SKM-1 (cell line): ENCODE data around the gene CENATAC.
"Not testable (repeated sequence)": the region's sequence is repeated elsewhere in the genome, so short reads cannot be mapped to it uniquely, and the experiment has no call there.

Experiments used
- DNase-seq: peaks from one replicate; lab custom pipeline; 2025; ENCODE audit not compliant: unreplicated experiment; lab: John Stamatoyannopoulos, UW

The CENATAC gene

DNA sequence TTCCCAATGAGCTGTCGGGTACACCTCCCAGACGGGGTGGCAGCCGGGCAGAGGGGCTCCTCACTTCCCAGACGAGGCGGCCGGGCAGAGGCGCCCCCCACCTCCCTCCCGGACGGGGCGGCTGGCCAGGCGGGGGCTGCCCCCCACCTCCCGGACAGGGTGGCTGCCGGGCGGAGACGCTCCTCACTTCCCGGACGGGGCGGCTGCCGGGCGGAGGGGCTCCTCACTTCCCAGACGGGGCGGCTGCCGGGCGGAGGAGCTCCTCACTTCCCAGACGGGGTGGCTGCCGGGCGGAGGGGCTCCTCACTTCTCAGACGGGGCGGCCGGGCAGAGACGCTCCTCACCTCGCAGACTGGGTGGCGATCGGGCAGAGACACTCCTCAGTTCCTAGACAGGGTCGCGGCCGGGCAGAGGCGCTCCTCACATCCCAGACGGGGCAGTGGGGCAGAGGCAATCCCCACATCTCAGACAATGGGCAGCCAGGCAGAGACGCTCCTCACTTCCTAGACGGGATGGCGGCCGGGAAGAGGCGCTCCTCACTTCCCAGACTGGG is 6.4 kb upstream of the CENATAC start:
- not testable (repeated sequence) for DNase-seq

DNA sequence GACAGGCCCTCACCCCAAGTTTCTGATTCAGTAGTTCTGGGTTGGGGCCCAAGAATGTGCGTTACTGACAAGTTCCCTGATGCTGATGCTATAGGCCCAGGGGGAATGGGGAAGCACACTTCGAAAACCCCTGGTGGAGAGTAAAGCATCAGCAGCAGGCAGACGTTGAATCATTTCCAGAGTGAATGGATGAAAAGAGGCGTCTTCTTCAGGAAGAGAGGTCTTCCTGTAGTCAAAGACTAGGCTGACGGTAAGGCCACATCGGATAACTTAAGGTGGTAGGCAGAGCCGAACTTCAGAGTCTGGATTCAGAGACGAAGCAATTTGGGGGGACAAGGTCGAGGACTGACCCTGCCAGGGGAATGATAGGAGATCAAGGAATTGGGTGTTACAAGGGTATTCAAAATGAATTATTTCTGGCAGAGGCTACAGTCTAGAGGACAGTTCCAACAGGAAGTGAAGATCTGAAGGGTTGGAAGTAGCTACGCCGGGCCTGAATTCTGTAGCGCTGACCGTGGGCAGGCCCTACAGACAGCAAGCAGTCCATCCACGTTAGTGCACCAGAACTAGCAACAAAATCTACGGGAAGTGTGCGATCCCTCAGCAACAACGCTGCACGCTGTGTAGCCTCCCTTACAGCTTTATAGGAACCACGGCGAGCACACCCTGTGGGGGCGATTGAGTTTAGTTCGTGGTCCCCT is 862 bp upstream of the CENATAC start:
- DNase-seq = peak; percentile 30

DNA sequence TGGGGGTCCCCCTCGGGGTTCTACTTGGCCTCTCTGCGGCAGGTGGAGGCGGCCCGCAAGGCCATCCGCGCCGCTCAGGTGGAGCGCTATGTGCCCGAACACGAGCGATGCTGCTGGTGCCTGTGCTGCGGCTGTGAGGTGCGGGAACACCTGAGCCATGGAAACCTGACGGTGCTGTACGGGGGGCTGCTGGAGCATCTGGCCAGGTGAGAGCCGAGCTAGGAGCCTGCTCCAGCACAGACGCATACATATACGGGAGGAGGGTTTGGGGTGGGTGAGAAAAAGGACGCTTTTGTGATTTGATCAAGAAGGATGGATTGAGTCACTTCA is 415 bp downstream of the CENATAC start:
- DNase-seq = no peak

DNA sequence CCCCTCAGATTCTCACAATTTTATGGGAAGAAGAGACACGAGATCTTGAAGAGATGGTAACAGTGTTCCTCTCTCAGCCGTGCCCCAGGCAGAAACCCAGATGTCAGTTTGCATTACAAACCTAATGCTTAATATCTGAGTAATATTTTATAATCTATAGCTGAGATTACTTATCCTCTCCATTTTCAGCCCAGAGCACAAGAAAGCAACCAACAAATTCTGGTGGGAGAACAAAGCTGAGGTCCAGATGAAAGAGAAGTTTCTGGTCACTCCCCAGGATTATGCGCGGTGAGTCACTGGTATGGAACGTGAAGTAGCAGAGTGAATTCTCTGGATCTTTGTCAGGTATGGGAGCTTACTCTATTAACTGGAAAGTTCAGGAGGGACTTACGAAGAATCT is 884 bp downstream of the CENATAC start:
- DNase-seq = no peak

DNA sequence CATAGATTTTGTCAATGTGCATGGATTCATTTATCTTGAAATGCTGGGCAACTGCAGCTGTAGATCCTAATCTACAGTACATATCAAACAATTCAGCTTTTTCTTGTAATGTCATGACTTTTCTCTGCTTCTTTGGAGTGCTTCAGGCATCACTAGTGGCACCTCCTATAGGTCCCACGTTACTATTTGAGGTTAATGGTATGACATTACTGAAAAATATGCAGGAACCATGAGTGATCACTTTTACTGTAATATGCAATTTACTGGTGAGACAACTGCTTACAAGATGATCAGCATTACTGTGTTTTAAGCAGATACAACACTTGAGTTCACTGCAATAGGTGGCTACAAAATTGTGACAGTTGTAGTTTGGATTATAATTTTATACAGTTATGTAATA is 3.0 kb downstream of the CENATAC start:
- no peak for DNase-seq

DNA sequence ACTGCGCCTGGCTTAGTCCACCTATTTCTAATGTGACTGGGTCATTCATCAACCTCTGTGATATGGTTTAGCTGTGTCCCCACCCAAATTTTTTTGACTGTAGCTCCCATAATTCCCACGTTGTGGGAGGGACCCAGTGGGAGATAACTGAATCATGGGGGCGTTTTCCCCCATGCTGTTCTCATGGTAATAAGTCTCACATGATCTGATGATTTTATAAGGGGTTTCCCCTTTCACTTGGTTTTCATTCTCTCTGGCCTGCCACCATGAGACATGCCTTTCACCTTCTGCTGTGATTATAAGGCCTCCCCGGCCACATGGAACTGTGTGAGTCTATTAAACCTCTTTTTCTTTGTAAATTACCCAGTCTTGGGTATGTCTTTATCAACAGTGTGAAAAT is 8.7 kb downstream of the CENATAC start:
- DNase-seq = no peak

DNA sequence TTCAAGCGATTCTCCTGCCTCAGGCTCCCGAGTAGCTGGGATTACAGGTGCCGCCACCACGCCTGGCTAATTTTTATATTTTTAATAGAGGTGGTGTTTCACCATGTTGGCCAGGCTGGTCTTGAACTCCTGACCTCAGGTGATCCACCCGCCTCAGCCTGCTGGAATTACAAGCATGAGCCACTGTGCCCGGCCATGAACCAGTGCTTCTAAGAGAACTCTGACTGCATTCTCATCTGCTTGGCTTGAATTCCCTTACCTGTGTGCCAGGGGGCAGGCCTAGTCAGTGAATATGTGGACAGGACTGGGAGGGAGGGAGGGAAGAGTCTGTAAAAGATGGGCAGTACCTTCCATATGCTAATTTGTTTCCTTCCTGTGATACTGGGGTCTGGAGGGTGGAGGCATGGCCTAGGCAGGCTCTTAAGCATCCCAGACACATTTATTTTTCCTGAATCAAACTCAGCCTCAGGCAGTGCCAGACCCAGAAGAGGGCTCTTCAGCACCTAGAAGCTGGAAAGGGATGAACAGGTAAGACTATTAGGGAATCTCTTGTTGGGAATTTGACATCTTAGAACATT is 13.6 kb downstream of the CENATAC start:
- no peak for DNase-seq

DNA sequence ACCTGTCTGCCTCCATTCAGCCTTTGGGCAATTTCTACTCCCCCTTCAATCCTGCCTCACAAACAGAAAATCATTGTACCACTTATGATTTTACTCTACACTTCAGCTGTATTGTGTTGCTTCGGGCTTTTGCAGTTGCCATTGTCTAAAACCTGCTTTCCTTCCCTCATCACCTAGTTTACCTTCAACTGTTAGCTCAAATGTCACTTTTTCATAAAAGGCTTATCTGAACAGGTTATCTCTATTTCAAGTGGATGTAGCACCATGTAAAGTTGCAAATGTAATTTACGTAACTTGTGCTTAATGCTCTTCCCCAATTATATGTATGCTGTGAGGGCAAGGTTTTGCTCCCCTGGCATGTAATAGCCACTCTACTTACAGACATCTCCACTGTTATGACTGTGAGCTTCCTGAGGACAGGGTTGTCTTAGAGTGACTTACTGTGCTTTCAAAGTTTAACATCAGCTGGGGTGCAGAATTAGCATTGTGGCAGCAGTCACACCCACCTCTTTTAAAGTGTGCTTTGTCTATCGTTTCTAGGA is 14.8 kb downstream of the CENATAC start:
- no peak for DNase-seq

DNA sequence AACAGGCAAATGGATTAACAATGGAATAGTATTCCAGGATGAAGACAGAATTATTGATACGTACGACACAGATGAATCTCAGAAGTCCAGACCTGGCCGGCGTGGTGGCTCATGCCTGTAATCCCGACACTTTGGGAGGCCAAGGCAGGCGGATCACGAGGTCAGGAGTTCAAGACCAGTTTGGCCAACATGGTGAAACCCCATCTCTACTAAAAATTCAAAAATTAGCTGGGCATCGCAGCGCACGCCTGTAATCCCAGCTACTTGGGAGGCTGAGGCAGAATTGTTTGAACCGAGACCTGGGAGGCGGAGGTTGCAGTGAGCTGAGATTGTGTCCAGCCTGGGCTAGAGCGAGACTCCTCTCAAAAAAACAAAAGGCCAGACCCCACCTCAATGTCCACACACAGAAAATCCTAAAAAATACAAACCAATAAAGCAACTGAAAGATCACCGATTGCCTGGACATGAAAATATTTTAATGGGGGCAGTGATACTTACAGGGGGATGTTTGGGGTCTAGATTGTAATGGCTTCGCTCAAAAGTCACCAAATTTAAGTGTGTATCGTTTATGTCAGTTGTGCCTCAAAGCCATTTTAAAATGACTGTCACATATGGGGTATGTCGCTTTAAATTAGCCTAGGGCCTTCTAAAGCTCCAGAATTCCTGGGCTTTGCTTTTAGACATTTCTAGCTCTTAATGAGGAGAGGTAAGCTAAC is 16.4 kb downstream of the CENATAC start:
- DNase-seq = no peak

DNA sequence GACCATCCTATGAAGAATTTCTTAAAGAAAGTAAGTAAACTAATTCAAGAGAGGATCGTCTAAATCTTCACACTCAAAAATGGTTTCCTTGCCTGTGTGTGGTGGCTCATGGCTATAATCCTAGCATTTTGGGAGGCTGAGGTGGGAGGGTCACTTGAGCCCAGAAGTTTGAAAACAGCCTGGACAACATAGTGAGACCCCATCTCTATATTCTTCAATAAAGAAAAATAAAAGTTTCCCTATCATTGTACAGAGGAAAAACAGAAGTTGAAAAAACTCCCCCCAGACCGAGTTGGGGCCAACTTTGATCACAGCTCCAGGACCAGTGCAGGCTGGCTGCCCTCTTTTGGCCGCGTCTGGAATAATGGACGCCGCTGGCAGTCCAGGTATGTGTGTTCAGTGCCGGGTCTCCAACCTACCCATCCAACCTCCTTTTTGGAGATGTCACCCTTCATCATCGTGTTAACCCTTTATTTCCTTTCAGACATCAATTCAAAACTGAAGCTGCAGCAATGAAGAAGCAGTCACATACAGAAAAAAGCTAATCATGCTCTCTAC is 17.2 kb downstream of the CENATAC start:
- no peak for DNase-seq

DNA sequence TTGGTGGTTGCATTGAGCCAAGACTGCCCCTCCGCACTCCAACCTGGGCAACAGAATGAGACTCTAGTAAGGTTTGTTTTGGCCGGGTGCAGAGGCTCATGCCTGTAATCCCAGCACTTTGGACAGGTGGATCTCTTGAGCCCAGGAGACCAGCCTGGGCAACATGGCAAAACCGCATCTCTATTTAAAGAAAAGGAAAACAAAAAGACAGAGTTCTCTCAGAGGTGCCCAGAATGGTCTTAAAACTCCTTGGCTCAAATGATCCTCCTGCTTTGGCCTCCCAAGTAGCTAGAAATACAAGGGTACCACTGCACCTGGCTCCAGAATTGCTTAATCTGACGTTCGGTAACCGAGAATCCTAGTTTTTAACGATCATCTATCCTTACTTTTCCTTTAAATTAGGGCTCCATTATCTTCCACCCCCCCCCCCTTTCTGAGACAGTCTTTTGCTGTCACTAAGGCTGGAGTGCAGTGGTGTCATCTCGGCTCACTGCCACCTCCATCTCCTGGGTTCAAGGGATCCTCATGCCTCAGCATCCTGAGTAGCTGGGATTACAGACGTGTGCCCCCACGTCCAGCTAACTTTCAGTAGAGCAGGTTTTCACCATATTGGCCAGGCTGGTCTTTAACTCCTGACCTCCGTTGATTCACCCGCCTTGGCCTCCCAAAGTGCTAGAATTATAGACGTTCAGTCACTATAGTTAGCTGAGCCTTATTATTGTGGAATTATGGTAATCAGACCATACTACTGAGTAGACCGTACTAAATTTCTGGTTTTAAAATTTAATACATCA is 18.5 kb downstream of the CENATAC start:
- DNase-seq = no peak

DNA sequence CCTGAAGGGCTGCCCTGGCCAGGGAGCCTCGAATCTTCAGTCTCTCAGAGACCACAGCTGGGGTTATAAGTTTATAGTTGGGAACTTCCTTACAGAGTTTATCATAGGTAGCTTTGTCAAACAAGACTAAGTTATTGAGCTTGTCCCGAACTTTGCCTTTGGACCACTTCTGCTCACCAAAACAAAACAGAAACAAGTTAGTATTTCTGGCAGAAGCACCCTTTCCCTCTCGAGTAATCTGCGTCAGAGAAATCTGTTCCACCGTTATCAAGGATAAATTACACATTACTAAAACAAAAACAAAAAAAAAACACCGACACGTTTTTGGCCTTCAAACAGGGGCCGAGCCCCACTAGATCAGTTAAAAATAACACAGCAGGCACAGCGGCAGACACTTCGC is 19.4 kb downstream of the CENATAC start:
- not testable (repeated sequence) for DNase-seq

DNA sequence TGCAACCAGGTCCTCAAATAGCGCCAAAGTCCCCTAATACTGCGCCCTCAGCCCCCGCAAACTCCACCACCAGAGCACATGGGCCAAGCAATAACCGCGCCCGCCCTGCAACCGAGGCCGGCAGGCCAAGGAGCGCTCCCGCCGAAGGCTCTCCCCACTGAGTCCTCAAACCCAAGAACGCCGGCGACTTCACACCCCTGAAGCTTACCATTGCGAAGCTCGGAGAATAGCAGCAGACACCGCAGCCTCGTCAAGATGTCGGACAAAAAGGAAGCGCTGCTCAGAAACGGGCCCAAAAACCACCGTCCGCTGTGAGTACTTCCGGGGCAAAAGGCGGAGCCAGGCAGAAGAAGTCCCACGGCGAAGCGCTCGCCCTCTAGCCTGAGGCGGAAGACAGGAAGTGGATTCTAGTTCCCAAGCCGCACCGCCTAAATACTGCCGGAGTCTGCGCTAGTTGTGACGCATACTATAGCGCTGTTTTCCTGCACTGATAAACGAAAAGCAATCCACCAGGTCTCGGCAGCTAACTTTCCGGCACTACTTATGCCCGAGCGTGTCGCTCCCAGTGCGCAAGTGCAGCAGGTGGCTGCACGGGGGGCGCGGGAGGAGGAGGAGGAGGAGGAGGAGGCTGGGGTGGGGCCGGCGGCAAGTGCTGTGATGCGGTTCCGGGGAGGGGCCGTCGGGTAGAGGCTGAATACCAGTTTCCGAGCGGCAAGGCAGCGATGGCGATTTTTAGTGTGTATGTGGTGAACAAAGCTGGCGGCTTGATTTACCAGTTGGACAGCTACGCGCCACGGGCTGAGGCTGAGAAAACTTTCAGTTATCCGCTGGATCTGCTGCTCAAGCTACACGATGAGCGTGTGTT is 20.4 kb downstream of the CENATAC start, which contains the start of the genes RPS25 and TRAPPC4:
RPS25 (minus strand) TSS at position 270 of the 865 bp plus-strand sequence; CDS start at position 211, 59 bp downstream.
TRAPPC4 (plus strand) TSS at position 693 of the 865 bp plus-strand sequence; CDS start at position 723, 30 bp downstream.
- DNase-seq = peak; percentile 94

DNA sequence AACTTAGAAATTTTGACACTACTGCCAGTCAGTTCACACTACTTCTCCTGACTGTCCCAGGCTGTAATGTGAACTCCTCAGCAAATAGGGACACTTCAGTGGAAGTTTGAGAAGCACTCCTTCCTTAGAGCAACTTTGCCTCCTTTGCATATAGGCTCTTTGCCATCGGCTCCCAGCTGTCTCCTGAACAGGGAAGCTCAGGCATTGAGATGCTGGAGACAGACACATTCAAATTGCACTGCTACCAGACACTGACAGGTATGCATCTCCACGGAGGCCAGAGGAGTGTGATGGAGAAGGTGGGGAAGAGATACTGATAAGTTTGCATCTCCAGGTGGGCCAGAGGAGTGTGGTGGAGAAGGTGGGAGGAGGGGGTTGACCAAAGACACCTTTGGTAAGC is 22.1 kb downstream of the CENATAC start:
- no peak for DNase-seq

DNA sequence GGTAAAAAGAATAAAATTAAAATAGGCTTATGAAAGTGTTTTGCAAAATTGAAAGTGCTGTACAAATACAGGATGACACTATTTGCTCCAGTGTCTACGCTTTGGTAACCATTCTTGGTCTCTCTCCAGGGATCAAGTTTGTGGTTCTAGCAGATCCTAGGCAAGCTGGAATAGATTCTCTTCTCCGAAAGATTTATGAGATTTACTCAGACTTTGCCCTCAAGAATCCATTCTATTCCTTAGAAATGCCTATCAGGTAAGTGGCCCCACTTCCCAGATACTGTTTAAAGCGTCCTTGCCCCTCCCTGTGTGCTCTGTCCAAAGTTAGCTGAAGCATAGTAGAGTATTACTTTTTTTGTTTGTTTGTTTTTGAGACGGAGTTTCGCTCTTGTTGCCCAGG is 23.7 kb downstream of the CENATAC start:
- DNase-seq = no peak

DNA sequence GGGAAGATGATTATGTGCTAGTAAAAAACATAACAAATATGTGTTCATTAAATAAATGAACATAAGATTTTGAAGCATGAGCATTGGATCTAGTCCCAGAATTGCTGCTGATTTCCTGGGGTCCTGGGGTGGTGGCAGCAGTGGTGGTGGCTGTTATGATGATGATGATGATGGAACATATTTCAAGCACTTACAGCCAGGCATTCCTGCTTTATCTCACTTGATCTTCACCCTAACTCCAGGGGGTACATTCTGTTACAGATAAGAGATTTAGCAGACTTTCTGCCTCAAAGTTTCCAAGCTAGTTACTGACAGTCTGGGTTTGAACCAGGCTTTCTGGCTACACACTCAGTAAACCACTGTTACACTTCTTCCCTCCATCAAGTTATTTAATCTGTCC is 25.8 kb downstream of the CENATAC start:
- no peak for DNase-seq

DNA sequence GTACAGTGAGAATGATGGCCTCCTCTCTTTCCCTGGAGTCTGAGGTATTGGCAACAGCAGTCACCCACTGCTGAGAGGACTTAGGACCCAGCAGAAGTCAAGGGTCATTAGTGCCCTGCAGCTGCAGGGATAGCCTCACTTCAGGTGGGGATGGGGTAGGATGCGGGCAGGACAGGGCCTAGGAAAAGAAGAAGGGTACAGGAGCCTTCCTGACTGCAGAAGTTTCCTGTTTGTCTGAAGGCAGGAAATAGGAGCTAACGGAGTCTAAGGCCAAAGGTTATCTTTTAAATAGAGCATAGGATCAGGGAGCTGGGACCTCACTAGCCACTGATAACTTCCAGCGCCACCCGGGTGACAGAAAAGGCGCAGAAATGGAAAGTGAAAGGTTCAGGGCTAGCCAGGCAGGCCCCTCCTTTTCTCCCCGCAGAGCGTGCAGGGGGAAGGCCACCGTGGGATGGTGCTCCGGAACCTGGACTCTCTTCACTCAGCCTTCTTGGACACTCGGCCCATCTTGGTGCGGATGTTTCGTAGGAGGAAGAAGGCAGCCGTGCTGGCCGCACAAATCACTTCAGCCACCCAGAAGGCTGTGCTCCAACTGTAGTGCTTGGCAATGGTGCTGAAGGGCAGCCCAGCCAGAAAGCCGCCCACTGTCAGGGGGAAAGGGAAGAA is 26.6 kb downstream of the CENATAC start:
- DNase-seq = no peak

DNA sequence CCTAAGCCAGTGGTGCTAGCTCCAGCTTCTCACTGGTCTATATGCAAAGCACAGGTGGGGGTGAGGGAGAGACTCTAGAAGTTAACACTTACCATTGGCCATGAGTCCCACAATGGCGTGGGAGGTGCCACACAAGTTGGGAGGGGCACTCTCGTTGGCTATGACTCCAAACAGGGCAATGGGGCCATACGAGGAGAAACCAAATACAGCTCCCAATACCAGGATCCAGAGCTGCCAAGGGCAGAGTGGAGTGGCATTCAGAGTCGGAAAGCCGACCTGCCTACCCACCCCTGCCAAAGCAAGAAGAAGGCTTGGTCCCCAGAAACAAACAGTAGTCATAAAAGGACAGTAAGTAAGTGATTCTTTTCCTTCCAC is 27.1 kb downstream of the CENATAC start:
- DNase-seq = no peak

DNA sequence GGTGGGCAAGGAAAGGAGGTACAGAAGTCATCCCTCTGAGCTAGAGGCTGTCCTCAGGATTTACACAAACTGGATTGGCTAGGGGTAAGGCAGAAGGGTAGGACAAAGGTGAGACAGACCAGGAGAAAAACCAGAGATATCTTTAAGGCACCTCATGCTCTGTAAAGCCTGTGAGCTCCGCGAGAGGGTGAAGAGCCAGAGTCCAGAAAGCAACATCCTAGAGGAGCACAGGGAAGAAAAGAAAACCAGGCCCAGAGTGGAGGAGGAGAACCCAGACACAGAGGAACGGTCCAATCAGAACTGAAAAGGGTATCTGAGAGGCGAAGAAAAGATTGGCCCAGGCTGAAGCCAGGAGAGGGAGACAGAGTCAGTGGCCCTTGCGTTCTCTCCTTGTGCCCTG is 27.6 kb downstream of the CENATAC start:
- DNase-seq = no peak
